GM23248 (cell line): ENCODE measurements around the gene KCNJ13.

Experiments
- EZH2 ChIP-seq: fragments of 200-600 bp; sonication (generic); IDR thresholded peaks from 2 replicates; pipeline ENCODE4 v1.6.1; 2018; ENCODE audit warnings: antibody characterized with exemption, mild to moderate bottlenecking; ENCODE audit not compliant: insufficient read depth, poor library complexity, severe bottlenecking
- EZH2phosphoT487 ChIP-seq: fragments of 200-600 bp; sonication (generic); IDR thresholded peaks from 2 replicates; pipeline ENCODE4 v1.6.1; 2018; ENCODE audit warnings: antibody characterized with exemption, moderate library complexity, mild to moderate bottlenecking, low read depth; ENCODE audit not compliant: insufficient read depth

- TF ChIP-seq EZH2: no peak
- TF ChIP-seq EZH2phosphoT487: no peak
These were observed 2.5 kb downstream of the KCNJ13 start for GRCh38 chr2:232773815-232774214.
